ENCODE measurements around the gene CCDC88C. TPM values are rescaled to one million over a fixed set of nuclear protein-coding genes. Genes with fewer than 3 reads are reported as not detected.

Gene CCDC88C
- polyA plus RNA-seq, 2 of the 4 experiments (the other 2 are of a cell fraction): 2.9 to 3.7 TPM

- no peak for TF ChIP-seq HES2 (IDR thresholded peaks at IDR 0.05)
These were observed 115.2 kb downstream of the CCDC88C start (continued) for GRCh38 chr14:91302391-91302790.

GRCh38 chr14:91300957-91301356 lies 116.7 kb downstream of the CCDC88C start:
- ATAC-seq (no peak), DNase-seq (ENCODE audit: low read depth in 1 of 2, low spot score in 1 of 2) (no peak), FAIRE-seq (no peak)
- H3K9me3 ChIP-seq: no peaks in the 10 kb centered on the region
- no peak overlapping the region for H3K4me3 ChIP-seq
- H3K27ac ChIP-seq: no peak overlapping the region
- POLR2A ChIA-PET: no interaction called here
- 88% methylated on average over 4 of the region's 4 CpGs for WGBS (ENCODE audit: missing lambda C conversion rate)
- CTCF ChIA-PET: no interaction called here
- TF ChIP-seq TP53 (CRISPR knock-in tag; IDR thresholded peaks at IDR 0.05) (no peak), CTCF (IDR thresholded peaks at IDR 0.05) (no peak), NR3C1 (IDR thresholded peaks at IDR 0.05) (no peak), BCL3 (IDR thresholded peaks at IDR 0.05) (no peak), PBX3 (IDR thresholded peaks at IDR 0.05) (no peak)
- TF ChIP-seq, protein P1, sequence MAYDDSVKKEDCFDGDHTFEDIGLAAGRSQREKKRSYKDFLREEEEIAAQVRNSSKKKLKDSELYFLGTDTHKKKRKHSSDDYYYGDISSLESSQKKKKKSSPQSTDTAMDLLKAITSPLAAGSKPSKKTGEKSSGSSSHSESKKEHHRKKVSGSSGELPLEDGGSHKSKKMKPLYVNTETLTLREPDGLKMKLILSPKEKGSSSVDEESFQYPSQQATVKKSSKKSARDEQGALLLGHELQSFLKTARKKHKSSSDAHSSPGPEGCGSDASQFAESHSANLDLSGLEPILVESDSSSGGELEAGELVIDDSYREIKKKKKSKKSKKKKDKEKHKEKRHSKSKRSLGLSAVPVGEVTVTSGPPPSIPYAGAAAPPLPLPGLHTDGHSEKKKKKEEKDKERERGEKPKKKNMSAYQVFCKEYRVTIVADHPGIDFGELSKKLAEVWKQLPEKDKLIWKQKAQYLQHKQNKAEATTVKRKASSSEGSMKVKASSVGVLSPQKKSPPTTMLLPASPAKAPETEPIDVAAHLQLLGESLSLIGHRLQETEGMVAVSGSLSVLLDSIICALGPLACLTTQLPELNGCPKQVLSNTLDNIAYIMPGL (CRISPR knock-in tag; IDR thresholded peaks at IDR 0.05; ENCODE audit: borderline replicate concordance): no peak
- H3K4me1 ChIP-seq: no peaks in the 10 kb centered on the region
- H3K4me2 ChIP-seq: no peak overlapping the region

- POLR2A ChIA-PET: no interaction called here
These were observed 117.2 kb downstream of the CCDC88C start for GRCh38 chr14:91300283-91300895.

More at GRCh38 chr14:91300283-91300895, 117.2 kb downstream of the CCDC88C start:
- CTCF ChIA-PET: interaction anchor here (1.4 to 2.0 kb wide), 2 partner anchors 11 to 13 kb away, joined by 4 to 5 read pairs; no protein-coding TSS in a partner anchor
- Histone ChIP-seq H3K27ac (no peak overlapping the region), H3K4me2 (no peak overlapping the region), H3K9me3 (no peaks in the 10 kb centered on the region), H3K4me1 (no peaks in the 10 kb centered on the region), H3K4me3 (no peak overlapping the region)
- TF ChIP-seq MYC (IDR thresholded peaks at IDR 0.05; ENCODE audit: borderline replicate concordance, low read length): no peak
- TF ChIP-seq, protein P1 (CRISPR knock-in tag; IDR thresholded peaks at IDR 0.05; ENCODE audit: borderline replicate concordance): no peak
- no peak for TF ChIP-seq CTCF (IDR thresholded peaks at IDR 0.05)
- TF ChIP-seq, protein P2, sequence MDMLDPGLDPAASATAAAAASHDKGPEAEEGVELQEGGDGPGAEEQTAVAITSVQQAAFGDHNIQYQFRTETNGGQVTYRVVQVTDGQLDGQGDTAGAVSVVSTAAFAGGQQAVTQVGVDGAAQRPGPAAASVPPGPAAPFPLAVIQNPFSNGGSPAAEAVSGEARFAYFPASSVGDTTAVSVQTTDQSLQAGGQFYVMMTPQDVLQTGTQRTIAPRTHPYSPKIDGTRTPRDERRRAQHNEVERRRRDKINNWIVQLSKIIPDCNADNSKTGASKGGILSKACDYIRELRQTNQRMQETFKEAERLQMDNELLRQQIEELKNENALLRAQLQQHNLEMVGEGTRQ (IDR thresholded peaks at IDR 0.05): no peak
- no peak for TF ChIP-seq RNF2 (IDR thresholded peaks at IDR 0.05; ENCODE audit: borderline replicate concordance, low read depth)
- TF ChIP-seq CEBPB (IDR thresholded peaks at IDR 0.05): no peak
- no peak for TF ChIP-seq NPAS2 (CRISPR knock-in tag; IDR thresholded peaks at IDR 0.05; ENCODE audit: borderline replicate concordance)
- no peak for TF ChIP-seq EHMT2 (IDR thresholded peaks at IDR 0.05; ENCODE audit: low read depth)
- TF ChIP-seq CHD2 (IDR thresholded peaks at IDR 0.05; ENCODE audit: low read length, partially characterized antibody): no peak
- no peak for TF ChIP-seq PHF8 (IDR thresholded peaks at IDR 0.05; ENCODE audit: borderline replicate concordance, low read depth)
- FAIRE-seq (no peak), ATAC-seq (no peak), DNase-seq (ENCODE audit: low read depth in 1 of 2, low spot score in 1 of 2) (no peak)
- WGBS (ENCODE audit: missing lambda C conversion rate): 83% methylated on average over 10 of the region's 10 CpGs

Data from A549 (cell line).